GM12878 (cell line): Measurements from ENCODE around the gene MALT1. TPM values are rescaled to one million over a fixed set of nuclear protein-coding genes. Genes with fewer than 3 reads are reported as not detected.

Source experiments
- ATAC-seq: fragments of 200-7000 bp; cut with Tn5 transposase; 3 replicates; pipeline ENCODE4 v1.9.1; 2020; ENCODE audit warnings: mild to moderate bottlenecking, moderate library complexity
- BruUV-seq: library from RNA; stranded (reverse); fragments of 400-500 nt; replicated peaks from 2 replicates; lab custom pipeline; 2021; lab: Mats Ljungman, UMichigan
- CTCF ChIA-PET: fragments of 300-600 bp; sonication (Branson Sonifier 250); formaldehyde crosslinking; extraction: SDS; loops from one replicate; lab custom pipeline; 2021; ENCODE audit warnings: inconsistent platforms; lab: Yijun Ruan, JAX
- POLR2A ChIA-PET: fragments of 350-600 bp; formaldehyde crosslinking; extraction: SDS; loops from one replicate; lab custom pipeline; 2021; ENCODE audit warnings: inconsistent platforms; lab: Charles Lee
- RAD21 ChIA-PET: fragments of 300-600 bp; sonication (Branson Sonifier 250); formaldehyde crosslinking; loops from one replicate; lab custom pipeline; 2023; ENCODE audit warnings: antibody characterized with exemption; ENCODE audit not compliant: unreplicated experiment; lab: Charles Lee
- SMC1A ChIA-PET: fragments of 300-600 bp; sonication (Branson Sonifier 250); formaldehyde crosslinking; loops from one replicate; lab custom pipeline; 2023; ENCODE audit not compliant: unreplicated experiment, uncharacterized antibody; lab: Charles Lee
- DNase-seq: peaks from one replicate; pipeline ENCODE4 v3.0.0-alpha.2; 2011; ENCODE audit warnings: low read depth, low spot score
- FAIRE-seq: peaks from 3 replicates; lab custom pipeline; 2011; peaks lifted over from hg19 to GRCh38; lab: Jason Lieb, UNC
- H2AFZ ChIP-seq: 2 replicates; pipeline ENCODE4 v1.6.0; 2011; ENCODE audit warnings: low read depth, low read length, control low read depth; ENCODE audit not compliant: control insufficient read depth
- H3K27ac ChIP-seq: 2 replicates; pipeline ENCODE4 v1.5.1; 2011; ENCODE audit warnings: control low read depth; ENCODE audit not compliant: control insufficient read depth, insufficient read depth
- H3K27me3 ChIP-seq, 2 experiments: replicated peaks in 1 of 2; 2 replicates each; pipeline versions ENCODE4 v1.6.0 to v1.6.1; 2011; ENCODE audit warnings: low read length in 1 of 2; ENCODE audit not compliant: control insufficient read depth in 2 of 2, insufficient read depth in 2 of 2
- H3K36me3 ChIP-seq, 2 experiments: 2 replicates each; pipeline ENCODE4 v1.5.1; 2011; ENCODE audit warnings: low read length in 1 of 2; ENCODE audit not compliant: control insufficient read depth in 2 of 2, insufficient read depth in 2 of 2
- H3K4me1 ChIP-seq: 2 replicates; pipeline ENCODE4 v1.6.1; 2011; ENCODE audit warnings: mild to moderate bottlenecking, low read length, moderate library complexity, mixed read lengths; ENCODE audit not compliant: control insufficient read depth, insufficient read depth
- H3K4me2 ChIP-seq: 2 replicates; pipeline ENCODE4 v1.6.0; 2011; ENCODE audit warnings: control low read depth; ENCODE audit not compliant: control insufficient read depth, insufficient read depth
- H3K4me3 ChIP-seq: fragments of 200-600 bp; sonication (generic); 2 replicates; pipeline ENCODE4 v1.5.1; 2016
- H3K79me2 ChIP-seq: 2 replicates; pipeline ENCODE4 v1.6.0; 2011; ENCODE audit warnings: low read length; ENCODE audit not compliant: control insufficient read depth, insufficient read depth
- H3K9ac ChIP-seq: 2 replicates; pipeline ENCODE4 v1.8.0; 2011; ENCODE audit warnings: low read length, control low read depth, mixed read lengths; ENCODE audit not compliant: control insufficient read depth, insufficient read depth
- H3K9me3 ChIP-seq: replicated peaks from 3 replicates; pipeline ENCODE4 v1.5.1; 2011; ENCODE audit warnings: mild to moderate bottlenecking, low read length; ENCODE audit not compliant: control insufficient read depth, insufficient read depth
- H4K20me1 ChIP-seq: 2 replicates; pipeline ENCODE4 v1.6.0; 2011; ENCODE audit not compliant: control insufficient read depth, insufficient read depth
- CBX3 ChIP-seq: fragments of 200-600 bp; sonication (generic); IDR thresholded peaks from 2 replicates; pipeline ENCODE4 v1.6.1; 2016; ENCODE audit warnings: low read depth, borderline replicate concordance
- EGR1 ChIP-seq, 2 experiments: IDR thresholded peaks; 1 replicate in 1 of 2; 2 replicates in 1 of 2; pipeline ENCODE4 v1.6.1; 2011 to 2012; ENCODE audit warnings: low read depth in 2 of 2, low read length in 2 of 2, borderline replicate concordance in 1 of 2, mild to moderate bottlenecking in 1 of 2, moderate library complexity in 1 of 2
- GATAD2B ChIP-seq: fragments of 450-650 bp; conservative IDR thresholded peaks from 2 replicates; pipeline ENCODE4 v1.6.1; 2017; ENCODE audit warnings: low read depth, mild to moderate bottlenecking, moderate library complexity
- IRF4 ChIP-seq: IDR thresholded peaks from 2 replicates; pipeline ENCODE4 v1.6.1; 2011; ENCODE audit warnings: low read depth, low read length
- MXI1 ChIP-seq: fragments of 150-350 bp; IDR thresholded peaks from 2 replicates; pipeline ENCODE4 v1.6.1; 2011; ENCODE audit warnings: low read depth, mild to moderate bottlenecking, inconsistent platforms, low read length, improper control_type of control experiment
- POLR2AphosphoS2 ChIP-seq: IDR thresholded peaks from 2 replicates; pipeline ENCODE4 v1.6.1; 2011; ENCODE audit warnings: low read depth, mild to moderate bottlenecking, low read length, improper control_type of control experiment, moderate library complexity
- RAD21 ChIP-seq: IDR thresholded peaks from 2 replicates; pipeline ENCODE4 v1.6.1; 2011; ENCODE audit warnings: mild to moderate bottlenecking, low read depth, low read length, moderate library complexity; ENCODE audit not compliant: insufficient read depth
- RELA ChIP-seq: fragments of 450-650 bp; IDR thresholded peaks from 2 replicates; pipeline ENCODE4 v1.8.0; 2014; ENCODE audit warnings: borderline replicate concordance; ENCODE audit not compliant: partially characterized antibody
- RUNX3 ChIP-seq: IDR thresholded peaks from 2 replicates; pipeline ENCODE4 v1.6.1; 2012; ENCODE audit warnings: low read length, inconsistent platforms
- SPI1 ChIP-seq: IDR thresholded peaks from 2 replicates; pipeline ENCODE4 v1.6.1; 2011; ENCODE audit warnings: low read depth, mild to moderate bottlenecking, low read length, moderate library complexity, borderline replicate concordance; ENCODE audit not compliant: insufficient read depth
- TCF3 ChIP-seq: IDR thresholded peaks from 2 replicates; pipeline ENCODE4 v1.6.1; 2012; ENCODE audit warnings: low read depth, mild to moderate bottlenecking, low read length, borderline replicate concordance; ENCODE audit not compliant: insufficient read depth
- ZNF207 ChIP-seq: fragments of 450-650 bp; IDR thresholded peaks from 2 replicates; pipeline ENCODE4 v1.6.1; 2014; ENCODE audit warnings: antibody characterized with exemption, mild to moderate bottlenecking, borderline replicate concordance
- ZNF217 ChIP-seq: fragments of 450-650 bp; IDR thresholded peaks from 2 replicates; pipeline ENCODE4 v1.6.1; 2017; ENCODE audit warnings: antibody characterized with exemption, mild to moderate bottlenecking
- ZNF274 ChIP-seq: IDR thresholded peaks from one replicate; pipeline ENCODE4 v1.8.0; 2011; ENCODE audit not compliant: insufficient read length, insufficient read depth
- WGBS: methylation state at CpG from one replicate; pipeline ENCODE4 v1.1.6; 2016; ENCODE audit warnings: low lambda C conversion rate; ENCODE audit not compliant: insufficient replicate concordance, insufficient coverage; ENCODE audit errors: missing lambda C conversion rate; 5-methylcytosine and 5-hydroxymethylcytosine counted together
- in situ Hi-C: fragments of 300-500 bp; cut with MboI; formaldehyde crosslinking; loops from 9 replicates; pipeline ENCODE4 v1.14.3; 2018; ENCODE audit warnings: mixed read lengths
- intact Hi-C: fragments of 100-400 bp; cut with micrococcal nuclease; formaldehyde crosslinking; loops from one replicate; pipeline ENCODE4 v1.14.2; 2022; ENCODE audit not compliant: unreplicated experiment
- polyA plus RNA-seq, 11 experiments: library from polyadenylated mRNA; depleted of rRNA in 4 of 11; unstranded in 6 of 11; stranded (reverse) in 5 of 11; fragments of >200 nt; fragmentation: Nextera tagmentation in 4 of 11; fragmentation: Illumina TruSeq in 1 of 11; extraction: Ambion mirVana in 4 of 11; extraction: Trizol in 1 of 11; gene quantifications; 1 replicate in 1 of 11; 2 replicates in 10 of 11; pipeline versions ENCODE4 v1.2.1 to v1.2.3, GENCODE V29; 2011 to 2016; ENCODE audit warnings: inconsistent platforms in 2 of 11, missing spikeins in 2 of 11, low read depth in 1 of 11
- total RNA-seq, 4 experiments: library from RNA; depleted of rRNA in 3 of 4; stranded (reverse); fragments of >200 nt in 3 of 4; fragmentation: Illumina TruSeq in 1 of 4; extraction: Trizol in 1 of 4; gene quantifications; 2 replicates each; pipeline versions ENCODE4 v1.2.1 to v1.2.3, GENCODE V29; 2013 to 2021
- TF ChIP-seq, protein P1 (sequence below): IDR thresholded peaks from 2 replicates; pipeline ENCODE4 v1.6.1; 2012; ENCODE audit warnings: low read length, inconsistent platforms
- TF ChIP-seq, protein P2 (sequence below): fragments of 450-650 bp; IDR thresholded peaks from 2 replicates; pipeline ENCODE4 v1.6.1; 2017; ENCODE audit warnings: antibody characterized with exemption, mild to moderate bottlenecking, moderate library complexity
- TF ChIP-seq, protein P3 (sequence below): IDR thresholded peaks from 2 replicates; pipeline ENCODE4 v1.6.1; 2011; ENCODE audit warnings: borderline replicate concordance, low read depth, mild to moderate bottlenecking, moderate library complexity, mixed read lengths, low read length; ENCODE audit not compliant: insufficient read depth; ENCODE audit errors: extremely low read length

Gene MALT1
- total and polyA plus RNA-seq, 10 of the 15 experiments (the other 5 are each of a cell fraction or from before 2014, with no cell fraction given), result 17.6 to 126 (median 45.4) TPM

DNA sequence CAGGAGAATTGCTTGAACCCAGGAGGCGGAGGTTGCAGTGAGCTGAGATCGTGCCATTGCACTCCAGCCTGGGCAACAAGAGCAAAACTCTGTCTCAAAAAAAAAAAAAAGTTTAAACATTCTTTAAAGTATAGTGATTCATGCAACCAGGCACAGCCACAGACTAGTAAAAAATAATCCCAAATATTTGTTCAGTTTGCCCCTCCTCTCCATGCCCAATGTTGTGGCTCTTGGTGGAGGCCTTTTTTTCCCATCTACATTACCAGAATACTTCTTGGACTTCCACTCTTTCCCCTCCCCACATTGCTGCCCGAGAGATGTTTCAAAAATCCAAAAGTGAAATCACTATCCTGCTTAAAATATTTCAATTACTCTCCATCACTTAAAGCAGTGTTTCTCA lies 5.1 kb upstream of the MALT1 start (continued):
- TF ChIP-seq TCF3 (no peak), ZNF274 (no peak), RUNX3 (no peak)

DNA sequence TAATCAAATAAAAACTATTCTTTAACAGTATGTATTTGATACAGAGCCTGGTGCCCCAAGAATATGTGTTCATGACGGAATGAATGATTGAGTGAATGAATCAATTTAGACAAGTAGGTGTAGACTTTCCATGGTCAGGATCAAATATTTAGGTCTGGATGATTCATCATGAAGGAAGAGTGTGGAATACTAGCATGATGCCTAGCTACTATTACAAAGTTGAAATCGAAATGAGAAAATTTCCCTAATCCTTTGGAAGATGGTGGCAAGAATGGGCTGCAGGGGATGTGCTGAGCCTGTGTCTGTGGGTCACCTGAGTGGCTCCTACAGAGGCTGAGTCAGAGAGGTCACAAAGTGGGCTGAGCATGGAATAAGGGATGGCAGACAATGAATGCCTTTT lies 3.1 kb upstream of the MALT1 start:
- no peak for DNase-seq
- H3K4me2 ChIP-seq, result no peak overlapping the region
- no peaks in the 10 kb centered on the region; the same call in 1 of the 2 replicates for H4K20me1 ChIP-seq
- BruUV-seq, result no TSS peak
- in situ Hi-C loops (loop anchor here (25.0 kb wide), 1 partner anchor 1244 kb away; no protein-coding TSS in a partner anchor), intact Hi-C loops (no loop called here)
- H3K4me1 ChIP-seq, result peaks cover 22% of the 10 kb centered on the region
- no peak overlapping the region for H3K27ac ChIP-seq
- ChIA-PET RAD21 (interaction anchor here (2.3 to 7.3 kb wide), 2 partner anchors 9 to 129 kb away, joined by 10 to 113 read pairs; no protein-coding TSS in a partner anchor), SMC1A (interaction anchor here (1.4 to 29.9 kb wide), 6 partner anchors 10 to 132 kb away, joined by 5 to 682 read pairs (median 14); no protein-coding TSS in a partner anchor), CTCF (interaction anchor here (1.8 to 5.5 kb wide), 2 partner anchors 9 to 139 kb away, joined by 5 to 28 read pairs; no protein-coding TSS in a partner anchor), POLR2A (no interaction called here)
- no peak for ATAC-seq
- no peak overlapping the region for H3K9ac ChIP-seq
- H3K9me3 ChIP-seq, result no peaks in the 10 kb centered on the region
- H2AFZ ChIP-seq, result no peak overlapping the region
- H3K79me2 ChIP-seq, result peaks cover 34% of the 10 kb centered on the region
- H3K27me3 ChIP-seq, result no peaks in the 10 kb centered on the region
- no peak for FAIRE-seq
- 96% methylated on average over 2 of the region's 2 CpGs for WGBS
- H3K36me3 ChIP-seq, result no peaks in the 10 kb centered on the region
- H3K4me3 ChIP-seq, result no peak overlapping the region
- TF ChIP-seq CBX3 (no peak), SPI1 (no peak), EGR1 (IDR thresholded peaks at IDR 0.05; ENCODE audit: borderline replicate concordance in 1 of 2, low read depth in 2 of 2, low read length in 2 of 2) (no peak), IRF4 (no peak), POLR2AphosphoS2 (no peak), ZNF207 (no peak), GATAD2B (no peak), RELA (no peak), MXI1 (no peak), ZNF217 (no peak), RAD21 (no peak)
- TF ChIP-seq, protein P1, sequence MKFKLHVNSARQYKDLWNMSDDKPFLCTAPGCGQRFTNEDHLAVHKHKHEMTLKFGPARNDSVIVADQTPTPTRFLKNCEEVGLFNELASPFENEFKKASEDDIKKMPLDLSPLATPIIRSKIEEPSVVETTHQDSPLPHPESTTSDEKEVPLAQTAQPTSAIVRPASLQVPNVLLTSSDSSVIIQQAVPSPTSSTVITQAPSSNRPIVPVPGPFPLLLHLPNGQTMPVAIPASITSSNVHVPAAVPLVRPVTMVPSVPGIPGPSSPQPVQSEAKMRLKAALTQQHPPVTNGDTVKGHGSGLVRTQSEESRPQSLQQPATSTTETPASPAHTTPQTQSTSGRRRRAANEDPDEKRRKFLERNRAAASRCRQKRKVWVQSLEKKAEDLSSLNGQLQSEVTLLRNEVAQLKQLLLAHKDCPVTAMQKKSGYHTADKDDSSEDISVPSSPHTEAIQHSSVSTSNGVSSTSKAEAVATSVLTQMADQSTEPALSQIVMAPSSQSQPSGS, result no peak
- TF ChIP-seq, protein P2, sequence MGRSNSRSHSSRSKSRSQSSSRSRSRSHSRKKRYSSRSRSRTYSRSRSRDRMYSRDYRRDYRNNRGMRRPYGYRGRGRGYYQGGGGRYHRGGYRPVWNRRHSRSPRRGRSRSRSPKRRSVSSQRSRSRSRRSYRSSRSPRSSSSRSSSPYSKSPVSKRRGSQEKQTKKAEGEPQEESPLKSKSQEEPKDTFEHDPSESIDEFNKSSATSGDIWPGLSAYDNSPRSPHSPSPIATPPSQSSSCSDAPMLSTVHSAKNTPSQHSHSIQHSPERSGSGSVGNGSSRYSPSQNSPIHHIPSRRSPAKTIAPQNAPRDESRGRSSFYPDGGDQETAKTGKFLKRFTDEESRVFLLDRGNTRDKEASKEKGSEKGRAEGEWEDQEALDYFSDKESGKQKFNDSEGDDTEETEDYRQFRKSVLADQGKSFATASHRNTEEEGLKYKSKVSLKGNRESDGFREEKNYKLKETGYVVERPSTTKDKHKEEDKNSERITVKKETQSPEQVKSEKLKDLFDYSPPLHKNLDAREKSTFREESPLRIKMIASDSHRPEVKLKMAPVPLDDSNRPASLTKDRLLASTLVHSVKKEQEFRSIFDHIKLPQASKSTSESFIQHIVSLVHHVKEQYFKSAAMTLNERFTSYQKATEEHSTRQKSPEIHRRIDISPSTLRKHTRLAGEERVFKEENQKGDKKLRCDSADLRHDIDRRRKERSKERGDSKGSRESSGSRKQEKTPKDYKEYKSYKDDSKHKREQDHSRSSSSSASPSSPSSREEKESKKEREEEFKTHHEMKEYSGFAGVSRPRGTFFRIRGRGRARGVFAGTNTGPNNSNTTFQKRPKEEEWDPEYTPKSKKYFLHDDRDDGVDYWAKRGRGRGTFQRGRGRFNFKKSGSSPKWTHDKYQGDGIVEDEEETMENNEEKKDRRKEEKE, result no peak
- TF ChIP-seq, protein P3, sequence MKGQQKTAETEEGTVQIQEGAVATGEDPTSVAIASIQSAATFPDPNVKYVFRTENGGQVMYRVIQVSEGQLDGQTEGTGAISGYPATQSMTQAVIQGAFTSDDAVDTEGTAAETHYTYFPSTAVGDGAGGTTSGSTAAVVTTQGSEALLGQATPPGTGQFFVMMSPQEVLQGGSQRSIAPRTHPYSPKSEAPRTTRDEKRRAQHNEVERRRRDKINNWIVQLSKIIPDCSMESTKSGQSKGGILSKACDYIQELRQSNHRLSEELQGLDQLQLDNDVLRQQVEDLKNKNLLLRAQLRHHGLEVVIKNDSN, result no peak
